NCI-H748 (cell line): ENCODE data around the gene ARID1B.

Source experiments
- DNase-seq: peaks from one replicate; lab custom pipeline; 2025; ENCODE audit not compliant: unreplicated experiment; lab: John Stamatoyannopoulos, UW

The ARID1B gene

GRCh38 chr6:157168471-157168870, 391.3 kb downstream of the ARID1B start:
- no peak for DNase-seq

GRCh38 chr6:157169226-157169625, 392.0 kb downstream of the ARID1B start:
- no peak for DNase-seq

DNA sequence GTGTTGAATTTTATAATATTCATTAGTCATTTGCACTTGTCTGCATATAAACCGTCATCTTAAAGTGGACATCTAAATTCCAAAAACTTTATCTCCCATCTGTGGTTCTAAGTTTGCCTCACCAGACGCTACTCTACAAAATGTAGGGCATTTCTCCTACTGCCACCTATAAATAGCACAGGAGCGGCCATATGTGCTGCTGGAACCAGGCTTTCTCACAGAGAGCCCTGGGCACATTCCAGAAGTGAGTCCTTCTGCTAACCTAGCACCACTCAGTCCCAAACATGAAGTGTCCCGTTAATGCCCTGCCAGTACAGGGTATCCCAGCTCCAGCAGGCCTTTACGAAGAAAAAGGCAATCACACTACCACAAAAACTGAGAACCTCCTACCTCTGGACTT, 392.5 kb downstream of the ARID1B start:
- no peak for DNase-seq

DNA sequence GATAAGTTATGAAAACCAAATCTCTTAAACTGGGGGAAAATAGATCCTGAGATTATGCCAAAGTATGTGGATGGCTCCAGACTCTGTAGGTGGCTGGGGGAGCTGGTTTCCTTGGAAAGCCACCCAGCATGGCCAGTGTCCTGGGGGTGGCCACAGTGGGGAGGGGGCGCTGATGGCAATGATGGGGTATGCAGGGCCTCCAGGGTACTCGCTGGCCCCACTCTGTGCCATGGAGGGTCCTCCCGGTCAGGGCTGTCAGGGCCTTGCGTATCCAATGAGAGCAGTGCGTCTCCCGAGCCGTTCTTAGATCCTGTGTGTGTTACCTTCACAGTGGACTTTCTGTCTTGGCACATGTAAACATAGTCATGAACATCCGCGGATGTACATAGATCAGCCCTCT, 393.4 kb downstream of the ARID1B start:
- DNase-seq = no peak

GRCh38 chr6:157171801-157172200, 394.6 kb downstream of the ARID1B start:
- no peak for DNase-seq

- DNase-seq = no peak
These were observed 395.1 kb downstream of the ARID1B start for GRCh38 chr6:157172231-157172701.

DNA sequence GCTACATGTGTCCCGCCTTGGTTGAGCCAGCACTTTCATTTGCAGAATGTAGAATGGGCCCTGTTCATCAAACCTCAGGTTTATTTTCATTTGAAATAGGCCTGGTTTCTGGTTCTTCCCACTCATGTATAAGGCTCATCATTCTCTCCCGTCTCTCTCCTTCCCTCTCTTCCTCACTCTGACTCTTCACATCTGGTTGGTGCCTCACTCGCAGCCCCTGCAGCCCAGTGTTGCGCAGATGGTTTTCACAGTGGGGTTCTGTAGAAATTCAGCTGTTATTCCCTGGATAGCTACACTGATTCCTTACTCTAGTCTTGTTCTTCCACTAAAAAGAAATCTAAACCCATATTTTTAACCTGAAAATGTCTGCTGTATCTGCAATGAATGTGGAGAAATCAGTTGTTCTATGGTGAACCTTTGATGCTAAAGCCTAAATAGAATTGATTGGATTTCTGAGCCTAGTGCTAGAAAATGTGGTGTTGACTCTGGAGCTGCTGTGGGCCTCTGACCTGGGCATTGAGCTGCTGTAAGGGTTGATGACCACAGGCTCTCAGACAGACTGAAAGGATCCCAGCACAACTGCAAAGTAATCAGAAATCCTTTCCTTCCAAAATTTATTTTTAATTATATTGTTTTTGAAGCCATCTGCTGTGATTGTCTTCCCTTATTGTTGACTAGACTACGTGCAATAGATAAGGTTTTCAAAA, 395.8 kb downstream of the ARID1B start:
- no peak for DNase-seq

DNA sequence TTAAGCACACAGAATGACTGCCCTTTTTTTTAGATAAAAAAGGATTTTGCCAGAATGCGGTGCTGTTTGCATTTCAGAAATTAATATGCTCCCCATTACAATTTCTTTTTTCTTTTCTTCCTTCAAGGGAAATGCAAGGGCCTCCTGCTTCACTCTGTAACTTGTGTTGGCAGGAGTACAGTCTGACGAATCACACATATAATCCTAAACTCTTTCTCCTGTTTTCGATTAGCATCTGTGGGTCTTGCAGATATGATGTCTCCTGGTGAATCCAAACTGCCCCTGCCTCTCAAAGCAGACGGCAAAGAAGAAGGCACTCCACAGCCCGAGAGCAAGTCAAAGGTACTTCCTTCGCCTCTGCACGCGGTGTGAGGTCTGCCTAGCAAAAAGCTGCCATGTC, 396.6 kb downstream of the ARID1B start:
- DNase-seq = no peak

DNA sequence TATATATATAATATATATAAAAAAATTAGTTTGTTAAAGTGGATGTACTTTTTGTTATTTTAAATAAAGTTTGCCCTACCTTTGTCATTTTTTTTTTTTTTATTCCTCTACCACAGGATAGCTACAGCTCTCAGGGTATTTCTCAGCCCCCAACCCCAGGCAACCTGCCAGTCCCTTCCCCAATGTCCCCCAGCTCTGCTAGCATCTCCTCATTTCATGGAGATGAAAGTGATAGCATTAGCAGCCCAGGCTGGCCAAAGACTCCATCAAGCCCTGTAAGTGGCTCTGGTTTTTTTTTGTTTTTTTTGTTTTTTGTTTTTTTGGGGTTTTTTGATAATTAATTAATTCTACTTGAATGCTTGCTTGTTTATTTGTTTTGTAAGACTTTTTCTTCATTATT, 397.6 kb downstream of the ARID1B start:
- DNase-seq = no peak

- no peak for DNase-seq
These were observed 400.7 kb downstream of the ARID1B start for GRCh38 chr6:157177731-157178336.

DNA sequence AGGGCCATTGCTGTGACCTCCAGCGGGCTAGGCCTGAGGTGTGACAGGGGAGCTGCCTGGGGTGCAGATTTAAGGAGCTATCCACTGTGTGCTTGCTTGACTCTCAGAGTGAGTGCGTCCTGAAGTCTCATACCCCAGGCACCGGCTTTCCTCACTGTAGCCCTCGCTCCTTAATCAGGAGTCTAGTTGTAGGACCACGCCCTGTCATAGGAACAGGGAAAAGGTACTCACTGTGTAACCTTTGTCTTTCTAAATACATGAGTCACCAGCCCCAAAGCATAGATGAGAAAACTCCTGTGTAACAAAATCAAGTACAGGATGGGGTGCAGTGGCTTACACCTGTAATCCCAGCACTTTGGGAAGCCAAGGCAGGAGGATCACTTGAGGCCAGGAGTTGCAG, 404.5 kb downstream of the ARID1B start:
- DNase-seq = no peak

DNA sequence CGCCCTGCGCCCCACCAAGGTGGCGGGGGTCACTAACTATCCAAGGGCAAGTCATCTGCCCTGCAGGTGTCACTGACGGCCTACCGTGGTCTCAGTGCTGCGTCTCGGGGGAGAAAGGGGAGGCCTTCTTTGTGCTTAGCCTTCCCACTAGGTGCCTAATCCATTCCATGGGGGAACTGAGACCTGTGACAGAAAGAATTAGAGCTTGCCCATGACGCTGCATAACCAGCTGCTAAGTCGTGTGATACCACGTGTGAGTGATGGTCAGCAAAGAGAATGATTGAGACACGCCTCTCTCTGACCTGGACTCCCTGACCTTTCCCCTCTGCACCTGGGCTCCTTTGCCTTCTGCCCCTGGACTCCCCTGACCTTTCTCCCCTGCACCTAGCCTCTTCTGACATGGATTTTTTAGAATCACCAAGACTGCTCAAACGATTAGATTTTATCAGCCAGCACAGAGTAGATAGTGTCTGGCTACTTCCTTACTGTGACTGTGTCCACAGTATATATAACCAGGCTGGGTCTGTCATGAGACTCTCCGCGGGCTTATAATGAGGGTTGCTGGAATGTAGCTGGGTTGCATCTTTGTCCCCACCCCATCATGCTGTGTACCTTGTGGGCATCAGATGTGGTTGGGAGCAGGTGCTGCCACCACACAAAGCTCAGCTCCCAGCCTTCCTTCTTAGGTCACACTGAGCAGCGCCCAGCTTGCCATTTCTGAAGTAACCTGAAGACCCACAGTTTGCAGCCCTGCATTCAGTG, 405.5 kb downstream of the ARID1B start:
- no peak for DNase-seq

DNA sequence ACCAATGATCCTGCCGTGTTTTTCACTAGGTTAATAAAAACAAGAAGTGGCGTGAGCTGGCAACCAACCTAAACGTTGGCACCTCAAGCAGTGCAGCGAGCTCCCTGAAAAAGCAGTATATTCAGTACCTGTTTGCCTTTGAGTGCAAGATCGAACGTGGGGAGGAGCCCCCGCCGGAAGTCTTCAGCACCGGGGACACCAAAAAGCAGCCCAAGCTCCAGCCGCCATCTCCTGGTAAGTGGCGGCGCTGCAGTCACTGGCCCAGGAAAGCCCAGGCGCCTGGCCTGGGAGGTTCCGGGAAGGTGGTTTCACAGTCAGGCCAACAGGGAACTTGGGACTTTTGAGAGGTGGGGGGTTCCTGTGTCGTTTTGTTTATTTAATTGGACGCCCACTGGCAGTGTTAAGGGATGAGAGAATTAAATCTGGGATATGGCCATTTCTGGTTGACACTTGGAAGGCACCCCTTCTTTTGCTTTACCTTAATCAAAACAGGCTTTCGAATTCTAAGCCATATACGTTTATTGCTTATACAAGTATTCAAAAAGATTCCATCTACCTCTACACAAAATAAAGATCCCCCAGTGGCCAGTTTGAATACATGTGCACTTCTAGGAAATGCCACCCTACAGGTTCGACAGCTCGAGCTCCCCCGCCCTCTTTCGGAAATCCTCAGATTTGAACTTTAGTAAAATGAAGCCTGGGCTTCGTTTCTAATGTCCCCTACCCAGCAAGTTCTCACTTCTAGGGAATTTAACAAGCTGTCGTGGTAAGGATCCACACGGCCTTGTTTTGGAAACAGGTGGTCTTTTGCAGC, 407.2 kb downstream of the ARID1B start:
- peak; percentile 58 for DNase-seq

DNA sequence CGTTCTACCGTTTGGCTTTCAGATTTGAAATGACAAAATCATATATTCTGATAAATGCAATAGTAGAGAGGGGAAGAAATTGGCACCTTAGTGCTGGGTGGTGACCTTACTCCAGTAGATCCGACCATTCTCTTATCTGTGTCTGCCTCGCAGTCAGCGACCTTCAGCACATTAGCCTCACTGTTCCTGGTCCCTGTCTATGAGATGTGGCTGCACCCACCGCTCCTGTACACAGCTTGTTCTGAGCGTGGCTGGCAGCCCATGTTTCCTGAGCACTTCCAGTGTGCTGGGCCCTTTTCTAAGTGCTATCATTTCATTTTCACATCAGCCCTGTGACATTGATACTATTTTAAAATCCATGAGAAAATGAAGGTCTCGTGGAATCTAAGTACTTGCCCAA, 408.0 kb downstream of the ARID1B start:
- no peak for DNase-seq

DNA sequence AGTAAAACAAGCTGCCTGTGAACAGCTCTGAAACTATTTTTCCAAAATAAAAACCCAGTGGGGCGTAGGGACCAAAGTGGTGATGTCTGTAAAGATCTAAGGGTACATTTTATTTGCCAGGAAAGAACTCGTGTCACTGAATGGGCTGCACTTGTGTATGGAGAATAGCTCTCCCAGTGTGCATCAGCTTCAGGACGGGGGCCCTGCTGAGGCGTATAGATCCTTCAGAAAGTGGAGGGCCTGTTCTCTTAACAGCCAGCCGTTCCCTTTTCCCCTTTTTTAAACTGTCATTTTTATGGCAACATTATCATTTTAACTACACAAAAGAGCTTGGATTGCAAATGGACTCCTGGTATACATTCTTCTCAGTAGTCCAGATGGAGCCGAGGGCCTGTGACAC, 408.8 kb downstream of the ARID1B start:
- no peak for DNase-seq

DNA sequence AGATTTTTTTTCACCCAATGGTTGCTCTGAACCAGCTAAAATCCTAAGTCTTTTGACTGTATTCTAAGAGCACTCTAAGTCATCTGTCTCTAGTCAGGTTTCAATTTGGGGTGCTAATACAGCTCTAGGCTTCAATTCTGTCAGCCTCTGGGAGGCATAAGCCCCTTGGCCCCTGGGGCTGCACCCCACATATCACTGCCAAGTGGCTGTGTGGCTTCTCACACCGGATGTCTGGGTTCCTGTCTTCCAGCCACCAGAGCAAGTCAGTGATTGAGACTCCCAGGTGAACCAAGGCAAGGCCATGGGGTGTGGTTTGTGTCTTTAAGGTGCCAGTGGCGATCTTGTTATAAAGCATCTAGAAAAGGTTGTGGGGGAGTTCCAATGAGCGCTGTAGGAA, 409.6 kb downstream of the ARID1B start:
- no peak for DNase-seq

DNA sequence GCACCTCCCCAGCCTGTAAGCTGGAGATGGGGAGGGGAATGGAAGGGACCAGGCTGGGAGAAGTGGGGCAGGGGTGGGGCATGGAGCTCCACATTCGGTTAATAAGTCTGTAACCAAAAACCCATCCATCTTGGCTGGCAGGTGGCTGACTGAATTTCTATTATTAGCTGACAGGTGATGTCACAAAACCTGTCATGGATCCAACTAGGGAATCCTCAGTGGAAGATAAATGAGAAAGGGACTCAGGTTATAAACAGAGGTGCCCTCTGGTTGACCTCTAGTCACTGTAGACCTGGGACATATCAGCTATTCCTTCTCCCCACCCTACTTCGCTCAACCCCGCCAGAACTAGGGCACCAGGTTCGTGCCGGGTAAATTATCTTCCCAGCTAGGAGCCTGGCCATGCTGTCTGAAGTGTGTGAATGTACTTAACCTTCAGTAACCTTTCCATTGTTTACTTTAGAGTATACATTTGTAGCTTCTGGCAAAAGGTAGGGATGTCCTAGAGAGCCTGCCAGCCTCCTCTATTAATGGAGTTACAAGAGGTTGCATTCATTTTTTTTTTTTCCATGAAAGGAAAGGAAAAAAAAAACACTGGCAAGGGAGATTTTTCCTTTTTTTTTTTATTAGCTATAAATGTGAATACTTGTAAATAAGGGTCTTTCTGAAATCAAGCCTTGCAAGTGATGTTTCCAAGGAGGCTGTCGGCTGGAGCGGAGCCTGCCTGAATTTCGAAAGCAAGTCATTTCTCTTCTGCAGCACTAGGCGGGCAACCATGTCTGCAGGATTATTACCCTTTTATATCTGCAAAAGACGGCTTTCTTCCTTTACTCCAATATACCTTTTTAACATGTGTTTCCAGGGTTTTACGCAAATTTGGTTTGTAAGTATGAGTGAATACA, 410.3 kb downstream of the ARID1B start:
- peak; percentile 99 for DNase-seq

- no peak for DNase-seq
These were observed 411.0 kb downstream of the ARID1B start for GRCh38 chr6:157188213-157188612.

GRCh38 chr6:157193443-157193996, 416.3 kb downstream of the ARID1B start:
- peak; percentile 46 for DNase-seq

GRCh38 chr6:157194110-157194509, 416.9 kb downstream of the ARID1B start:
- no peak for DNase-seq
